Left ventricle myocardium inferior (tissue), 1 donor: ENCODE measurements around the gene CTSS. TPM values are rescaled to one million over a fixed set of nuclear protein-coding genes. Genes with fewer than 3 reads are reported as not detected.

Experiments
- DNase-seq: peaks from one replicate; pipeline ENCODE4 v3.0.0-alpha.2; 2020
- H3K27ac ChIP-seq: fragments of 200-600 bp; replicated peaks from 2 replicates; pipeline ENCODE4 v1.8.0; 2021
- H3K27me3 ChIP-seq: fragments of 200-600 bp; 2 replicates; pipeline ENCODE4 v1.8.0; 2021; ENCODE audit warnings: low read depth
- H3K36me3 ChIP-seq: fragments of 200-600 bp; 2 replicates; pipeline ENCODE4 v1.8.0; 2021
- H3K4me1 ChIP-seq: fragments of 200-600 bp; 2 replicates; pipeline ENCODE4 v1.8.0; 2021
- H3K4me3 ChIP-seq: fragments of 200-600 bp; 2 replicates; pipeline ENCODE4 v1.8.0; 2021; ENCODE audit warnings: mild to moderate bottlenecking, moderate library complexity
- H3K9me3 ChIP-seq: fragments of 200-600 bp; replicated peaks from 2 replicates; pipeline ENCODE4 v1.8.0; 2021
- intact Hi-C: fragments of 100-400 bp; cut with micrococcal nuclease; formaldehyde crosslinking; loops from one replicate; pipeline ENCODE4 v1.11.0; 2022
- total RNA-seq: library from RNA; stranded (reverse); fragmentation: NEBNext Ultra II Directional; extraction: Animal tissue kit (Norgen Biotek cat#: 25700); gene quantifications from one replicate; pipeline ENCODE4 v1.2.1, GENCODE V29; 2021
- TF ChIP-seq, protein P1 (sequence below): fragments of 200-600 bp; IDR thresholded peaks from 2 replicates; pipeline ENCODE4 v1.8.0; 2021; ENCODE audit warnings: antibody characterized with exemption, mild to moderate bottlenecking, borderline replicate concordance
- donor health status: DM: no; HTN: yes; CAD: no; lungs with severe emphysema.

CTSS gene
- total RNA-seq, 1 donor from 2014 or later = 27.5 TPM

DNA sequence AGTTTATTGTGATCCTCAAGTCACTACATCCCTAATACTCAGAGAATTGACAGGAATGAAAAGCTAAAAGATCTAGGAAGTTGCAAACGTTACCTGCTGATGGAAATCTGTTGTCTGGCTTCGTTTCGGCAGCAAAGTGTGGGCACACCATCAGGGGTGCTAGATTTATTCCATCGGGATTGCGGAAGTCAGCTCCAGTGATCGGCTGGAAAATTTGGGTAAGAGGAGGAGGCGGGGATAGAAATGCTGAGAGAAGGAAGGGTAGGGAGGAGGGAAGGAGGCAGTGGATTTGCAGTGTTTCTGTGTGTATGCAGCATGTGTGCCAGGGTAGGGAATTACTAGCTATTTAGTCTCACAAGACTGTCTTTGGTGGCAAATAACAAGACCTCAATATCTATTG, 42.5 kb upstream of the CTSS start, which contains the start of gene CTSK:
Gene CTSK, minus strand, starts transcription at position 140 of the 400 bp plus-strand sequence. CDS start 1,455 bp downstream, outside the sequence.
- DNase-seq = no peak
- Histone ChIP-seq H3K27ac (peak within 1 kb of the TSS; percentile 15), H3K4me3 (peak within 1 kb of the TSS; percentile 48), H3K27me3 (no peaks in the 10 kb centered on the region), H3K9me3 (no peaks in the 10 kb centered on the region), H3K4me1 (no peaks in the 10 kb centered on the region), H3K36me3 (peaks cover 37% of the 10 kb centered on the region)
- intact Hi-C loops = no loop called here
- TF ChIP-seq, protein P1, sequence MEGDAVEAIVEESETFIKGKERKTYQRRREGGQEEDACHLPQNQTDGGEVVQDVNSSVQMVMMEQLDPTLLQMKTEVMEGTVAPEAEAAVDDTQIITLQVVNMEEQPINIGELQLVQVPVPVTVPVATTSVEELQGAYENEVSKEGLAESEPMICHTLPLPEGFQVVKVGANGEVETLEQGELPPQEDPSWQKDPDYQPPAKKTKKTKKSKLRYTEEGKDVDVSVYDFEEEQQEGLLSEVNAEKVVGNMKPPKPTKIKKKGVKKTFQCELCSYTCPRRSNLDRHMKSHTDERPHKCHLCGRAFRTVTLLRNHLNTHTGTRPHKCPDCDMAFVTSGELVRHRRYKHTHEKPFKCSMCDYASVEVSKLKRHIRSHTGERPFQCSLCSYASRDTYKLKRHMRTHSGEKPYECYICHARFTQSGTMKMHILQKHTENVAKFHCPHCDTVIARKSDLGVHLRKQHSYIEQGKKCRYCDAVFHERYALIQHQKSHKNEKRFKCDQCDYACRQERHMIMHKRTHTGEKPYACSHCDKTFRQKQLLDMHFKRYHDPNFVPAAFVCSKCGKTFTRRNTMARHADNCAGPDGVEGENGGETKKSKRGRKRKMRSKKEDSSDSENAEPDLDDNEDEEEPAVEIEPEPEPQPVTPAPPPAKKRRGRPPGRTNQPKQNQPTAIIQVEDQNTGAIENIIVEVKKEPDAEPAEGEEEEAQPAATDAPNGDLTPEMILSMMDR = no peak

DNA sequence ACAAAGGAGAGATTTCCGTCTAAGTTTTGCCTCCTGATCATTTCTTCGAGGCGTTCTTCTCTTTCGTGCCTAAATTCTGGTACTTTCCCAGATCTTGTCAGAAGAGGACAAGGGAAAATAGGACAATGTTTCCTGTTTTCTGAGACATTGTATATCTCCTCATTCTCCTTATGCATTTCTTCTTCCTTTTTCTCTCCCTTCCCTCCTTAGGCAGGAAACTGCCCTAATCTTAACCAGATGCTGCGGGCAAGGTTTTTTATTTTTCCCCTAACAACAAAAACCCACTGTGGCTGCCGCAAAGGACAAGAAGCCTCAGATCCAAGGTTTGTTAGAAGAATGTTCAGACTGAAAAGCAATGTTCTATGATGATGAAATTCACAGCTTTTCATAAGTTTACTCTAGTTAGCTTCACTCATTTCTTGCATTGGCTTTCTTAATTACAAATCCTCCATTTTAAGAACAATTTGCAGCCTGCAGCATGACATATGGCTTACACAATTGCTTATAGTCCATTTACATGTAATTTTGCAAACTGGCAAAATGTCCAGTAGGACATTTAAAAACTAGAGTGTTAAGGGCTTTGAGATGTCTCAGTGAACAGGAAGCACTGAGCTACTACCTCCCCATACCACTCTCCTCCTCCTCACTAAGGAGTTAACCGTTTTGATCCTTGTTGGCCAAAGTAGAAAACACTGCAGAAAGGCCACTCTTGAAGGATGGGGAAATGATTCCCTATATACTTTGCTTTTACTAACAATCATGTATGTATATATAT, 41.9 kb upstream of the CTSS start:
- peaks cover 30% of the 10 kb centered on the region for H3K36me3 ChIP-seq
- no peaks in the 10 kb centered on the region for H3K27me3 ChIP-seq
- intact Hi-C loops = no loop called here
- peak overlapping the region; percentile 48 for H3K4me3 ChIP-seq
- no peak for DNase-seq
- no peaks in the 10 kb centered on the region for H3K9me3 ChIP-seq
- peak overlapping the region; percentile 15 for H3K27ac ChIP-seq
- H3K4me1 ChIP-seq = no peaks in the 10 kb centered on the region
- TF ChIP-seq, protein P1 = no peak

DNA sequence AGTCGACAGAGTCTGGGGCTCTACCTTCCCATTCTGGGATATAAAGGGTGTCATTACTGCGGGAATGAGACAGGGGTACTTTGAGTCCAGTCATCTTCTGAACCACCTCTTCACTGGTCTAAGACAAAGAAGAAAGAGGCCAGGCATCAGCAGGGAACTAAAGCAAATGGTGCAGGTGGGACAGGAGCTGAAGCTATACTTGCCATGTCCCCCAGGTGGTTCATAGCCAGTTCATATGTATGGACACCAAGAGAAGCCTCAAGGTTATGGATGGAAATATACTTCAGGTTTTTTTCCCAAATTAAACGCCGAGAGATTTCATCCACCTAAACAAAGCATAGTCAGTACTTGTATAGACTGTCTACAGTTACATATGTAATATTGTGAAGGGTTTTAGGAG, 40.3 kb upstream of the CTSS start:
- Histone ChIP-seq H3K4me1 (no peaks in the 10 kb centered on the region), H3K27ac (no peak overlapping the region), H3K36me3 (peaks cover 14% of the 10 kb centered on the region), H3K27me3 (no peaks in the 10 kb centered on the region), H3K4me3 (no peak overlapping the region), H3K9me3 (no peaks in the 10 kb centered on the region)
- no peak for DNase-seq
- TF ChIP-seq, protein P1 = no peak
- intact Hi-C loops = no loop called here

DNA sequence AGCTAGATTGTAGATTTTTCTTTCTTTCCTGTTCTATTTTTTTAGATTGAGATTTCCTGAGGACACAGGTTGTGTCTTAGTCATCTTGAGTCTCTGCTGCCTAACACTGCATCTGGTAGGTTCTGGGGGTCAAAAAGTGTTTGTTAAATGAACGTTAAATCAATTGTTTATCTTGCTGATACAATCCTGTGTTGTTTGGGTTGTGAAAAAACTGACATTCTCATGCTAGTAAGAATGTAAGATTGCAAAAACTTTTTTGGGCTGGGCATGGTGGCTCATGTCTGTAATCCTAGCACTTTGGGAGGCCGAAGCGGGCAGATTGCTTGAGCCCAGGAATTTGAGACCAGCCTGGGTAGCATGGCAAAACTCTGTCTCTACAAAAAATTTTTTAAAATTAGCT, 39.1 kb upstream of the CTSS start:
- Histone ChIP-seq H3K9me3 (no peaks in the 10 kb centered on the region), H3K27me3 (no peaks in the 10 kb centered on the region), H3K36me3 (peaks cover 7% of the 10 kb centered on the region), H3K4me3 (no peak overlapping the region), H3K27ac (no peak overlapping the region), H3K4me1 (no peaks in the 10 kb centered on the region)
- TF ChIP-seq, protein P1 = no peak
- intact Hi-C loops = no loop called here
- DNase-seq = no peak

DNA sequence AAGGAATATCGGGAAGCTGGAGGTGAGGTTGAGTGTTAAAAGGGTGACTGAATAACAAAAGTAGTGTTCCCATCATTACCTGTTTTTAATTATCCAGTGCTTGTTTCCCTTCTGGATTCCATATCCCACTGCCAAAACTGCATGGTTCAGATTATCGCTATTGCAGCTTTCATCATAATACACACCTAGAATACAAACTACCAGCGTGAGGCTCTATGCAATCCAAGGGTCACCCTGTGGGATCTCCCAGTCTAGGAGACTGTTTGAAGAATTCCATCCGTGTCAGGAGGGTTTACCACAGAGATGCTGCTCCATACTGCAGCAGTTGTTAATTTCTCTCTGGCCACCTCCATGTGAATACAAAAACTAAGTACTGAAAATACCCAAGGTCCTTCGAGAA, 33.5 kb upstream of the CTSS start:
- H3K27me3 ChIP-seq = no peaks in the 10 kb centered on the region
- H3K36me3 ChIP-seq = peaks cover 57% of the 10 kb centered on the region
- H3K27ac ChIP-seq = no peak overlapping the region
- no peaks in the 10 kb centered on the region for H3K9me3 ChIP-seq
- intact Hi-C loops = no loop called here
- no peak overlapping the region for H3K4me3 ChIP-seq
- DNase-seq = no peak
- TF ChIP-seq, protein P1 = no peak
- H3K4me1 ChIP-seq = no peaks in the 10 kb centered on the region
